ENCODE data around the gene TRPV2. TPM values are rescaled to one million over a fixed set of nuclear protein-coding genes. Genes with fewer than 3 reads are reported as not detected.
A peak's percentile ranks its signal among the peaks of the same experiment; 100 is the strongest.

Gene TRPV2
- total RNA-seq, 1 experiment from 2014 or later = 0.87 TPM

DNA sequence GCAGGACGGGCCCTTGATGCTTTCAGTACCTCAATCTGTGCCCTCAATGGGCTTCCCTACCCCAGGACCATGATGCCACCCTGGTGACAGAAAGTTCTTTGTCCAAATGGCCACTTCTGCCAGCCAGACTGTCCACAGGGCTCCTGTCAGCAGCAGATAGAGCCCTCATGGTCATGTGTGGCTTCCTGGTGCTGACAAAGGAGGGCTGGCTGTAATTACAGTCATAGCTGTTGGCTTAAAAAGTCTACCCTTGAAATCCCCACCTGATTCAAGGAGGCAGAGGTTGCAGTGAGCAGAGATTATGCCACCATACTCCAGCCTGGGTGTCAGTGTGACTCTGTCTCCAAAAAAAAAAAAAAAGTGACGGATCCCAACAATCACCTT lies 3.3 kb downstream of the TRPV2 start:
- no peak overlapping the region for H3K4me3 Mint-ChIP-seq (ENCODE audit: low read depth, unreplicated experiment)
- no TSS peak for BruUV-seq (replicated peaks)

DNA sequence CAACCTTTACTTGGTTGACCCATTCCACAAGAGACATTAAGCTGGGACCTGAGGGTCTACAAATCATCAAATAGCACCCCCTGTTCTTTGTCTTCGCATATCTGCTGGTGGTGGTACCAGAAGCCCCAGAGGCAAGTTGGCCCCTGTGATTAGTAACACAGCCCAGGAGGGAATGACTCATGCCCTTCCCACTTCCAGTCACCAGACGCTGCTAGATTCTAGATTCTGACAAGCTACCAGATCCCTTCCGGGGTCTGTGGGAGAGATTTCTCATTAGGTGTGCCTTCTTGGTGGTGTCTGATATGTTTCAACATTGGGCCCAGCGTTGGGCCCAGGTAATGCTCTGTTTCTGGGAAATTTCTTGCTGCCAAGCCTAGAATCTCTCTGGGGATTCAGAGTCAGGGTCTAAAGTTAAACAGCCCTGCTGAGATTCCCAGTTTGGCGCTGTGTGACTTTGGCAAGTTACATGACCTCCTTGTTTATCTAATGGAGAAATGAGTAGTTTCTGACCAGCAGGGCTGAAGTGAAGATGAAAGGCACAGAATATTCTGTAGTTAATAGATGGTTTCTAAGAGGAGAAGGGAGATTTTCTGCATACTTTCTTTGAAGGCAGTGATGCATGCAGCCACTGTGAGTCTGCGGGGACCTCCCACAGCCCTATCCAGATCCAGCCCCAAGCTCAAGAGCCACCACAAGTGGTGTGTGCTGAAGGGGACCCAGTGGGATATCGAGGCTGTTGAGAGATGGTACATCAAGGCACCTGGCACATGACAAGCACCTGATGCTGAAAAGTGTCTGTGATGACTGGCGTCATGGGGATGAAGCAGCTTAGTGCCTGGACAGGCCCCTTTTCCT lies 3.9 kb downstream of the TRPV2 start:
- intact Hi-C loops (cut with micrococcal nuclease; ENCODE audit: unreplicated experiment) = no loop called here
- Mint-ChIP-seq H3K27ac (ENCODE audit: unreplicated experiment) (peak overlapping the region; percentile 83), H3K9me3 (ENCODE audit: low read depth, unreplicated experiment) (no peaks in the 10 kb centered on the region), H3K27me3 (ENCODE audit: unreplicated experiment) (no peaks in the 10 kb centered on the region), H3K36me3 (ENCODE audit: insufficient read depth, unreplicated experiment) (peaks cover 7% of the 10 kb centered on the region), H3K4me1 (ENCODE audit: low read depth, unreplicated experiment) (peaks cover 19% of the 10 kb centered on the region), H3K4me3 (ENCODE audit: low read depth, unreplicated experiment) (no peak overlapping the region)
- DNase-seq = peak; percentile 52
- BruUV-seq (replicated peaks) = no TSS peak
- TF ChIP-seq, protein P1, sequence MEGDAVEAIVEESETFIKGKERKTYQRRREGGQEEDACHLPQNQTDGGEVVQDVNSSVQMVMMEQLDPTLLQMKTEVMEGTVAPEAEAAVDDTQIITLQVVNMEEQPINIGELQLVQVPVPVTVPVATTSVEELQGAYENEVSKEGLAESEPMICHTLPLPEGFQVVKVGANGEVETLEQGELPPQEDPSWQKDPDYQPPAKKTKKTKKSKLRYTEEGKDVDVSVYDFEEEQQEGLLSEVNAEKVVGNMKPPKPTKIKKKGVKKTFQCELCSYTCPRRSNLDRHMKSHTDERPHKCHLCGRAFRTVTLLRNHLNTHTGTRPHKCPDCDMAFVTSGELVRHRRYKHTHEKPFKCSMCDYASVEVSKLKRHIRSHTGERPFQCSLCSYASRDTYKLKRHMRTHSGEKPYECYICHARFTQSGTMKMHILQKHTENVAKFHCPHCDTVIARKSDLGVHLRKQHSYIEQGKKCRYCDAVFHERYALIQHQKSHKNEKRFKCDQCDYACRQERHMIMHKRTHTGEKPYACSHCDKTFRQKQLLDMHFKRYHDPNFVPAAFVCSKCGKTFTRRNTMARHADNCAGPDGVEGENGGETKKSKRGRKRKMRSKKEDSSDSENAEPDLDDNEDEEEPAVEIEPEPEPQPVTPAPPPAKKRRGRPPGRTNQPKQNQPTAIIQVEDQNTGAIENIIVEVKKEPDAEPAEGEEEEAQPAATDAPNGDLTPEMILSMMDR (IDR thresholded peaks at IDR 0.05; ENCODE audit: unreplicated experiment) = no peak
- CTCF ChIA-PET = interaction anchor here (0.7 to 1.0 kb wide), 3 partner anchors 9 to 34 kb away, joined by 3 to 5 read pairs (median 4); no protein-coding TSS in a partner anchor

More for the DNA sequence above, 3.3 kb downstream of the TRPV2 start:
- intact Hi-C loops (cut with micrococcal nuclease; ENCODE audit: unreplicated experiment) = no loop called here
- Mint-ChIP-seq H3K27me3 (ENCODE audit: unreplicated experiment) (no peaks in the 10 kb centered on the region), H3K4me1 (ENCODE audit: low read depth, unreplicated experiment) (peaks cover 19% of the 10 kb centered on the region), H3K27ac (ENCODE audit: unreplicated experiment) (peak overlapping the region; percentile 83), H3K36me3 (ENCODE audit: insufficient read depth, unreplicated experiment) (peaks cover 7% of the 10 kb centered on the region), H3K9me3 (ENCODE audit: low read depth, unreplicated experiment) (no peaks in the 10 kb centered on the region)
- CTCF ChIA-PET = interaction anchor here (0.7 to 1.0 kb wide), 3 partner anchors 9 to 33 kb away, joined by 3 to 5 read pairs (median 4); no protein-coding TSS in a partner anchor
- TF ChIP-seq, protein P1 (IDR thresholded peaks at IDR 0.05; ENCODE audit: unreplicated experiment) = no peak
- DNase-seq = no peak

DNA sequence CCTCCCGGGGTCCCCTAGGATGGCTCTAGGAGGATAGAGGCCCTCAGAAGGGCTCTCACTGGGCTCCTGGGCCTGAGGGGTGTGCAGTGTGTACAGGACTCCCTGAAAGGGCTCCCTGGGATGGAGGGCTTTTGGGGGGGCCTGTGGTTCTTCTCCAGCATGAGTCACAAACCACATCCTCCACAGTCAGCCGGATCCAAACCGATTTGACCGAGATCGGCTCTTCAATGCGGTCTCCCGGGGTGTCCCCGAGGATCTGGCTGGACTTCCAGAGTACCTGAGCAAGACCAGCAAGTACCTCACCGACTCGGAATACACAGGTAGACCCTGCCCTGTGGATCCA lies 4.5 kb downstream of the TRPV2 start:
- no peak overlapping the region for H3K4me3 Mint-ChIP-seq (ENCODE audit: low read depth, unreplicated experiment)
- H3K27ac Mint-ChIP-seq (ENCODE audit: unreplicated experiment) = no peak overlapping the region
- intact Hi-C loops (cut with micrococcal nuclease; ENCODE audit: unreplicated experiment) = no loop called here
- TF ChIP-seq, protein P1 (IDR thresholded peaks at IDR 0.05; ENCODE audit: unreplicated experiment) = no peak
- no TSS peak for BruUV-seq (replicated peaks)
- H3K9me3 Mint-ChIP-seq (ENCODE audit: low read depth, unreplicated experiment) = no peaks in the 10 kb centered on the region
- no peaks in the 10 kb centered on the region for H3K27me3 Mint-ChIP-seq (ENCODE audit: unreplicated experiment)
- H3K4me1 Mint-ChIP-seq (ENCODE audit: low read depth, unreplicated experiment) = peaks cover 19% of the 10 kb centered on the region
- peaks cover 7% of the 10 kb centered on the region for H3K36me3 Mint-ChIP-seq (ENCODE audit: insufficient read depth, unreplicated experiment)
- CTCF ChIA-PET = no interaction called here
- DNase-seq = peak; percentile 19

DNA sequence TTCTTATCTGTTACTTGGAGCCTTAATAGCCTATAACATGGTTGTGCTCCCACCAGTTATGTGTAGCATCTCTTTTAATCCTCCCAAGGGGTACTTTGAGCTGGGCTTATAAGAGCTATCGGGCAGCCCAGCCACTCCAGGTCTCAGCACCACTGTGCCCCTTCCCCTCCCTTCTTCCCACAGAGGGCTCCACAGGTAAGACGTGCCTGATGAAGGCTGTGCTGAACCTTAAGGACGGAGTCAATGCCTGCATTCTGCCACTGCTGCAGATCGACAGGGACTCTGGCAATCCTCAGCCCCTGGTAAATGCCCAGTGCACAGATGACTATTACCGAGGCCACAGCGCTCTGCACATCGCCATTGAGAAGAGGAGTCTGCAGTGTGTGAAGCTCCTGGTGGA lies 7.0 kb downstream of the TRPV2 start:
- CTCF ChIA-PET = no interaction called here
- H3K36me3 Mint-ChIP-seq (ENCODE audit: insufficient read depth, unreplicated experiment) = peaks cover 7% of the 10 kb centered on the region
- BruUV-seq (replicated peaks) = no TSS peak
- no peak overlapping the region for H3K27ac Mint-ChIP-seq (ENCODE audit: unreplicated experiment)
- intact Hi-C loops (cut with micrococcal nuclease; ENCODE audit: unreplicated experiment) = no loop called here
- no peaks in the 10 kb centered on the region for H3K27me3 Mint-ChIP-seq (ENCODE audit: unreplicated experiment)
- DNase-seq = no peak
- TF ChIP-seq, protein P1 (IDR thresholded peaks at IDR 0.05; ENCODE audit: unreplicated experiment) = no peak
- H3K4me3 Mint-ChIP-seq (ENCODE audit: low read depth, unreplicated experiment) = no peak overlapping the region
- H3K4me1 Mint-ChIP-seq (ENCODE audit: low read depth, unreplicated experiment) = peaks cover 19% of the 10 kb centered on the region
- no peaks in the 10 kb centered on the region for H3K9me3 Mint-ChIP-seq (ENCODE audit: low read depth, unreplicated experiment)

Measured in Calu3 (cell line).